Glutamatergic neuron (in vitro differentiated cells): Measurements from ENCODE around the gene ABCA4. TPM values are rescaled to one million over a fixed set of nuclear protein-coding genes. Genes with fewer than 3 reads are reported as not detected.

Source experiments
- DNase-seq: peaks from one replicate; pipeline ENCODE4 v3.0.0; 2022
- H3K27ac Mint-ChIP-seq: one replicate; pipeline ENCODE4 v1.8.0; 2020; ENCODE audit warnings: mild to moderate bottlenecking, mixed read lengths, inconsistent platforms; ENCODE audit not compliant: unreplicated experiment
- H3K27me3 Mint-ChIP-seq: one replicate; pipeline ENCODE4 v1.8.0; 2020; ENCODE audit warnings: mild to moderate bottlenecking, moderate library complexity, mixed read lengths, inconsistent platforms; ENCODE audit not compliant: unreplicated experiment
- H3K36me3 Mint-ChIP-seq: one replicate; pipeline ENCODE4 v1.8.0; 2020; ENCODE audit warnings: mild to moderate bottlenecking, mixed read lengths, inconsistent platforms; ENCODE audit not compliant: unreplicated experiment
- H3K4me1 Mint-ChIP-seq: one replicate; pipeline ENCODE4 v1.8.0; 2020; ENCODE audit warnings: mild to moderate bottlenecking, low read depth, mixed read lengths, inconsistent platforms; ENCODE audit not compliant: unreplicated experiment
- H3K4me3 Mint-ChIP-seq: one replicate; pipeline ENCODE4 v1.8.0; 2020; ENCODE audit warnings: mild to moderate bottlenecking, mixed read lengths, inconsistent platforms; ENCODE audit not compliant: unreplicated experiment
- H3K9me3 Mint-ChIP-seq: one replicate; pipeline ENCODE4 v1.8.0; 2020; ENCODE audit warnings: mild to moderate bottlenecking, moderate library complexity, mixed read lengths, inconsistent platforms; ENCODE audit not compliant: unreplicated experiment
- CTCF ChIP-seq: fragments of 200-600 bp; sonication (generic); IDR thresholded peaks from one replicate; pipeline ENCODE4 v1.5.0; 2021; ENCODE audit not compliant: partially characterized antibody, unreplicated experiment
- total RNA-seq: library from RNA; stranded (reverse); fragmentation: NEBNext Ultra II Directional; extraction: Animal tissue kit (Norgen Biotek cat#: 25700); gene quantifications from one replicate; pipeline ENCODE4 v1.2.1, GENCODE V29; 2021; ENCODE audit not compliant: unreplicated experiment

ABCA4 gene
- total RNA-seq, 1 donor from 2014 or later = 0.61 TPM

- no peak for TF ChIP-seq CTCF
- H3K9me3 Mint-ChIP-seq = no peaks in the 10 kb centered on the region
- DNase-seq = no peak
- H3K27me3 Mint-ChIP-seq = peaks cover 1% of the 10 kb centered on the region
- no peaks in the 10 kb centered on the region for H3K36me3 Mint-ChIP-seq
- H3K4me3 Mint-ChIP-seq = no peak overlapping the region
- peaks cover 3% of the 10 kb centered on the region for H3K4me1 Mint-ChIP-seq
- no peak overlapping the region for H3K27ac Mint-ChIP-seq
Measured at GRCh38 chr1:94124538-94124937, 3.6 kb upstream of the ABCA4 start.

GRCh38 chr1:94122201-94122970, 1.4 kb upstream of the ABCA4 start:
- H3K36me3 Mint-ChIP-seq = no peaks in the 10 kb centered on the region
- no peak overlapping the region for H3K4me3 Mint-ChIP-seq
- H3K9me3 Mint-ChIP-seq = no peaks in the 10 kb centered on the region
- no peak for DNase-seq
- peaks cover 3% of the 10 kb centered on the region for H3K4me1 Mint-ChIP-seq
- H3K27ac Mint-ChIP-seq = no peak overlapping the region
- H3K27me3 Mint-ChIP-seq = peaks cover 4% of the 10 kb centered on the region
- no peak for TF ChIP-seq CTCF

- no peak for TF ChIP-seq CTCF
- no peak for DNase-seq
- no peak overlapping the region for H3K27ac Mint-ChIP-seq
- peaks cover 4% of the 10 kb centered on the region for H3K27me3 Mint-ChIP-seq
- no peaks in the 10 kb centered on the region for H3K9me3 Mint-ChIP-seq
- H3K4me1 Mint-ChIP-seq = peaks cover 11% of the 10 kb centered on the region
- H3K36me3 Mint-ChIP-seq = no peaks in the 10 kb centered on the region
- H3K4me3 Mint-ChIP-seq = no peak overlapping the region
Measured at GRCh38 chr1:94121411-94121821, 468 bp upstream of the ABCA4 start.

GRCh38 chr1:94120570-94120901, 412 bp downstream of the ABCA4 start:
- Mint-ChIP-seq H3K4me1 (peaks cover 10% of the 10 kb centered on the region), H3K27ac (no peak overlapping the region), H3K9me3 (no peaks in the 10 kb centered on the region), H3K27me3 (peaks cover 4% of the 10 kb centered on the region), H3K4me3 (no peak overlapping the region), H3K36me3 (no peaks in the 10 kb centered on the region)
- no peak for TF ChIP-seq CTCF
- DNase-seq = no peak

- no peak for TF ChIP-seq CTCF
- Mint-ChIP-seq H3K27me3 (peaks cover 4% of the 10 kb centered on the region), H3K9me3 (no peaks in the 10 kb centered on the region), H3K36me3 (no peaks in the 10 kb centered on the region), H3K4me1 (peaks cover 10% of the 10 kb centered on the region), H3K4me3 (no peak overlapping the region), H3K27ac (no peak overlapping the region)
- DNase-seq = no peak
Measured at GRCh38 chr1:94119796-94120569, 965 bp downstream of the ABCA4 start.
